Neural cell (in vitro differentiated cells): ENCODE data around the gene TNRC6A.

Experiments
- CTCF ChIP-seq: fragments of 450-650 bp; IDR thresholded peaks from 2 replicates; pipeline ENCODE4 v1.5.1; 2014; ENCODE audit warnings: antibody characterized with exemption, mild to moderate bottlenecking, moderate library complexity; ENCODE audit not compliant: poor library complexity, severe bottlenecking
- EP300 ChIP-seq: fragments of 450-650 bp; conservative IDR thresholded peaks from 2 replicates; pipeline ENCODE4 v1.6.1; 2014; ENCODE audit warnings: antibody characterized with exemption, mild to moderate bottlenecking, moderate library complexity; ENCODE audit not compliant: poor library complexity, severe bottlenecking
- EZH2 ChIP-seq: fragments of 200-600, 300-800 bp; shearing (Covaris generic), sonication (generic); IDR thresholded peaks from 2 replicates; pipeline ENCODE4 v1.6.1; 2014; ENCODE audit warnings: antibody characterized with exemption, low read length, borderline replicate concordance, mild to moderate bottlenecking; ENCODE audit not compliant: insufficient read depth, poor library complexity, severe bottlenecking
- POLR2AphosphoS5 ChIP-seq: IDR thresholded peaks from 2 replicates; pipeline ENCODE4 v1.6.1; 2012
- REST ChIP-seq: IDR thresholded peaks from 2 replicates; pipeline ENCODE4 v1.6.1; 2012; ENCODE audit warnings: borderline replicate concordance
- TAF1 ChIP-seq: IDR thresholded peaks from 2 replicates; pipeline ENCODE4 v1.6.1; 2012; ENCODE audit warnings: low read depth

GRCh38 chr16:24699151-24699723 is 30.2 kb upstream of the TNRC6A start:
- TF ChIP-seq EZH2, result no peak
- no peak for TF ChIP-seq CTCF
- TF ChIP-seq EP300, result no peak
- TF ChIP-seq POLR2AphosphoS5, result no peak
- TF ChIP-seq REST, result no peak
- TF ChIP-seq TAF1, result no peak
